Measurements from ENCODE around the gene RNF220. TPM values are rescaled to one million over a fixed set of nuclear protein-coding genes. Genes with fewer than 3 reads are reported as not detected.
"Not testable (repeated sequence)": the region's sequence is repeated elsewhere in the genome, so short reads cannot be mapped to it uniquely, and the experiment has no call there.

The RNF220 gene
- total and polyA plus RNA-seq, 11 donors: 54.2 to 108 (median 62.4) TPM

GRCh38 chr1:44662683-44663030, 257.6 kb downstream of the RNF220 start:
- peaks cover 0 to 10% (median 1%) of the 10 kb centered on the region in 12 donors for H3K4me1 ChIP-seq
- no peak for ATAC-seq

GRCh38 chr1:44663417-44663816, 258.4 kb downstream of the RNF220 start:
- intact Hi-C loops (cut with DNase I): no loop called here
- Histone ChIP-seq H3K27me3 (no peaks in the 10 kb centered on the region), H3K4me1 (peaks cover 0 to 10% (median 1%) of the 10 kb centered on the region in 12 donors), H3K36me3 (no peaks in the 10 kb centered on the region), H3K4me3 (no peak overlapping the region), H3K27ac (no peak overlapping the region), H3K9me3 (no peaks in the 10 kb centered on the region)
- no peak for TF ChIP-seq POLR2A (IDR thresholded peaks at IDR 0.05)
- TF ChIP-seq CTCF (IDR thresholded peaks at IDR 0.05): no peak
- WGBS, 4 donors: 91 to 96% (median 94%) methylated on average over 5 of the region's 5 CpGs
- ATAC-seq (no peak), DNase-seq (no peak)

More at GRCh38 chr1:44662683-44663030, 257.6 kb downstream of the RNF220 start:
- Histone ChIP-seq H3K27me3 (no peaks in the 10 kb centered on the region), H3K4me3 (no peak overlapping the region), H3K27ac (no peak overlapping the region), H3K36me3 (no peaks in the 10 kb centered on the region), H3K9me3 (no peaks in the 10 kb centered on the region)
- DNase-seq: no peak
- intact Hi-C loops (cut with DNase I): no loop called here
- TF ChIP-seq POLR2A (IDR thresholded peaks at IDR 0.05) (no peak), CTCF (IDR thresholded peaks at IDR 0.05) (no peak)
- 78 to 93% (median 87%) methylated on average over 3 to 5 of the region's 5 CpGs for WGBS, 4 donors

GRCh38 chr1:44664730-44665370, 259.8 kb downstream of the RNF220 start:
- no peak for DNase-seq
- intact Hi-C loops (cut with DNase I): no loop called here

GRCh38 chr1:44666719-44667118, 261.7 kb downstream of the RNF220 start:
- H3K36me3 ChIP-seq; H3K9me3 ChIP-seq; DNase-seq; H3K4me3 ChIP-seq; H3K27ac ChIP-seq; intact Hi-C loops (cut with DNase I); H3K27me3 ChIP-seq; ATAC-seq: not testable (repeated sequence)
- H3K4me1 ChIP-seq: peaks cover 0 to 19% (median under 1%) of the 10 kb centered on the region in 12 donors
- 88 to 98% (median 93%) methylated on average over 1 of the region's 1 CpG for WGBS, 4 donors

More at GRCh38 chr1:44664730-44665370, 259.8 kb downstream of the RNF220 start:
- Histone ChIP-seq H3K4me1 (peaks cover 0 to 10% (median 1%) of the 10 kb centered on the region in 12 donors), H3K27me3 (no peaks in the 10 kb centered on the region), H3K4me3 (no peak overlapping the region), H3K36me3 (peaks cover 0 to 6% (median 0%) of the 10 kb centered on the region in 9 donors), H3K27ac (no peak overlapping the region), H3K9me3 (no peaks in the 10 kb centered on the region)
- TF ChIP-seq POLR2A (IDR thresholded peaks at IDR 0.05): no peak
- TF ChIP-seq CTCF (IDR thresholded peaks at IDR 0.05): no peak
- 76 to 90% (median 80%) methylated on average over 12 of the region's 12 CpGs for WGBS, 4 donors
- ATAC-seq: no peak

All from heart left ventricle (tissue), 16 donors.